WTC11 (cell line): Measurements from ENCODE around the gene AK5. TPM values are rescaled to one million over a fixed set of nuclear protein-coding genes. Genes with fewer than 3 reads are reported as not detected.

Experiments
- ATAC-seq: fragments of 200-7000 bp; cut with Tn5 transposase; 2 replicates; pipeline ENCODE4 v1.10.0; 2021; ENCODE audit warnings: mild to moderate bottlenecking, moderate library complexity
- CTCF ChIA-PET: fragments of 300-600 bp; sonication (Branson Sonifier 250); formaldehyde crosslinking; loops from one replicate; lab custom pipeline; 2021; ENCODE audit warnings: antibody characterized with exemption; lab: Charles Lee
- POLR2A ChIA-PET: fragments of 350-600 bp; sonication (Branson Sonifier 250); formaldehyde crosslinking; loops from one replicate; lab custom pipeline; 2021; ENCODE audit warnings: antibody characterized with exemption; lab: Charles Lee
- DNase-seq: peaks from one replicate; pipeline ENCODE4 v3.0.0; 2021; ENCODE audit warnings: low spot score
- H3K27ac Mint-ChIP-seq: 2 replicates; pipeline ENCODE4 v1.8.0; 2021; ENCODE audit warnings: mixed read lengths
- H3K27me3 Mint-ChIP-seq: 2 replicates; pipeline ENCODE4 v1.8.0; 2021; ENCODE audit warnings: low read depth, mild to moderate bottlenecking, moderate library complexity, mixed read lengths
- H3K36me3 Mint-ChIP-seq: 2 replicates; pipeline ENCODE4 v1.8.0; 2021; ENCODE audit warnings: mixed read lengths
- H3K4me1 Mint-ChIP-seq: 2 replicates; pipeline ENCODE4 v1.8.0; 2022; ENCODE audit warnings: mixed read lengths
- H3K4me3 Mint-ChIP-seq: 2 replicates; pipeline ENCODE4 v1.8.0; 2021; ENCODE audit warnings: mild to moderate bottlenecking, moderate library complexity, mixed read lengths
- H3K9me3 Mint-ChIP-seq: 2 replicates; pipeline ENCODE4 v1.8.0; 2021; ENCODE audit warnings: mixed read lengths
- ARID4B ChIP-seq: sonication (generic); formaldehyde crosslinking; IDR thresholded peaks from 2 replicates; pipeline ENCODE4 v1.8.0; 2023; ENCODE audit warnings: missing genetic modification reagents, mild to moderate bottlenecking, borderline replicate concordance
- FOXP1 ChIP-seq: sonication (generic); formaldehyde crosslinking; IDR thresholded peaks from 2 replicates; pipeline ENCODE4 v1.8.0; 2022; ENCODE audit warnings: missing genetic modification reagents, mild to moderate bottlenecking, moderate library complexity, borderline replicate concordance
- FOXP4 ChIP-seq: sonication (generic); formaldehyde crosslinking; IDR thresholded peaks from 2 replicates; pipeline ENCODE4 v1.8.0; 2022; ENCODE audit warnings: mild to moderate bottlenecking, missing genetic modification reagents
- GRHL2 ChIP-seq: fragments of 250-450 bp; sonication (Bioruptor Pico); IDR thresholded peaks from 2 replicates; pipeline ENCODE4 v1.8.0; 2022; ENCODE audit warnings: mild to moderate bottlenecking, moderate library complexity; ENCODE audit not compliant: insufficient replicate concordance, severe bottlenecking
- IRF1 ChIP-seq: sonication (generic); formaldehyde crosslinking; IDR thresholded peaks from 2 replicates; pipeline ENCODE4 v1.8.0; 2023; ENCODE audit warnings: missing genetic modification reagents
- IRF2 ChIP-seq: sonication (generic); formaldehyde crosslinking; IDR thresholded peaks from 2 replicates; pipeline ENCODE4 v1.8.0; 2022; ENCODE audit warnings: low read depth, missing genetic modification reagents, borderline replicate concordance
- JUN ChIP-seq: sonication (generic); formaldehyde crosslinking; IDR thresholded peaks from 2 replicates; pipeline ENCODE4 v1.8.0; 2023; ENCODE audit warnings: mild to moderate bottlenecking, missing genetic modification reagents
- NFYB ChIP-seq: sonication (generic); formaldehyde crosslinking; conservative IDR thresholded peaks from 2 replicates; pipeline ENCODE4 v1.8.0; 2022; ENCODE audit warnings: low read depth, missing genetic modification reagents
- NR2C2 ChIP-seq: sonication (generic); formaldehyde crosslinking; IDR thresholded peaks from 2 replicates; pipeline ENCODE4 v1.8.0; 2022; ENCODE audit warnings: mild to moderate bottlenecking, missing genetic modification reagents
- PRRX2 ChIP-seq: fragments of 250-450 bp; sonication (Bioruptor Pico); IDR thresholded peaks from 2 replicates; pipeline ENCODE4 v1.8.0; 2021; ENCODE audit warnings: mild to moderate bottlenecking
- RELA ChIP-seq: sonication (generic); formaldehyde crosslinking; IDR thresholded peaks from 2 replicates; pipeline ENCODE4 v1.8.1; 2022; ENCODE audit warnings: missing genetic modification reagents, mild to moderate bottlenecking, borderline replicate concordance
- ZNF281 ChIP-seq: sonication (generic); formaldehyde crosslinking; IDR thresholded peaks from 2 replicates; pipeline ENCODE4 v1.8.0; 2023; ENCODE audit warnings: mild to moderate bottlenecking, missing genetic modification reagents
- ZNF396 ChIP-seq: fragments of 250-450 bp; sonication (Bioruptor Pico); IDR thresholded peaks from 2 replicates; pipeline ENCODE4 v1.8.0; 2021; ENCODE audit warnings: mild to moderate bottlenecking, moderate library complexity, borderline replicate concordance
- ZNF416 ChIP-seq: fragments of 250-450 bp; sonication (Bioruptor Pico); IDR thresholded peaks from 2 replicates; pipeline ENCODE4 v1.9.0; 2021; ENCODE audit warnings: mild to moderate bottlenecking, inconsistent platforms
- ZNF425 ChIP-seq: fragments of 250-450 bp; sonication (Bioruptor Pico); conservative IDR thresholded peaks from 2 replicates; pipeline ENCODE4 v1.9.0; 2021; ENCODE audit warnings: mild to moderate bottlenecking
- ZNF671 ChIP-seq: fragments of 250-450 bp; sonication (Bioruptor Pico); IDR thresholded peaks from 2 replicates; pipeline ENCODE4 v1.8.0; 2021; ENCODE audit warnings: mild to moderate bottlenecking
- total RNA-seq: library from RNA; stranded (reverse); gene quantifications from 3 replicates; pipeline ENCODE4 v1.2.3, GENCODE V29; 2021
- TF ChIP-seq, protein P1 (sequence below): fragments of 250-450 bp; sonication (Bioruptor Pico); IDR thresholded peaks from 2 replicates; pipeline ENCODE4 v1.9.0; 2021; ENCODE audit warnings: mild to moderate bottlenecking

Gene AK5
- total RNA-seq, 1 experiment from 2014 or later, result 3.0 TPM

DNA sequence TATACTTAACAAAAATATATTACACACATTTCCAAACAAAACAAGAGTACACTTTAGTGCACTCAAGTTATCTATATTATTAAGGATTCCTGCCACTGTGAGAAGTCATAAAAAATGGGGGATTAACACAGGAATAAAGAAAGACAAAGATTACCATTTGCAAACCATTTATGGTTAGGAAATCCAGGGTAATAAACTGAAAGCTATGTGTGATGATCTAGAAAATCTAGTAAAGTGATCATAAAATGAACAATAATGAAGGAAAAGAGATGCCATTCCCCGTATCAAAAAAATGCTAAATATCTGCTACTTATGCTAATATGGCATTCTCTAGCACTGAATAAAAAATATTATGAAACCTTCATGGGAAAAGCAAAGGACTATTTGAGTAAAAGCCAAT is 101.4 kb downstream of the AK5 start:
- ATAC-seq (no peak), DNase-seq (no peak)
- Mint-ChIP-seq H3K27me3 (no peaks in the 10 kb centered on the region), H3K4me1 (peaks cover 24% of the 10 kb centered on the region), H3K4me3 (no peak overlapping the region), H3K9me3 (no peaks in the 10 kb centered on the region), H3K27ac (no peak overlapping the region), H3K36me3 (no peaks in the 10 kb centered on the region)
- ChIA-PET CTCF (no interaction called here), POLR2A (no interaction called here)
- TF ChIP-seq FOXP1 (CRISPR knock-in tag), result no peak
- TF ChIP-seq IRF1 (CRISPR knock-in tag), result no peak
- no peak for TF ChIP-seq ZNF425 (CRISPR knock-in tag)
- no peak for TF ChIP-seq ZNF416 (CRISPR knock-in tag)
- TF ChIP-seq ZNF671 (CRISPR knock-in tag), result no peak
- TF ChIP-seq ARID4B (CRISPR knock-in tag), result no peak
- no peak for TF ChIP-seq NR2C2 (CRISPR knock-in tag)
- TF ChIP-seq RELA (CRISPR knock-in tag), result no peak
- TF ChIP-seq ZNF396 (CRISPR knock-in tag), result no peak
- no peak for TF ChIP-seq IRF2
- no peak for TF ChIP-seq GRHL2 (CRISPR knock-in tag)
- TF ChIP-seq PRRX2 (CRISPR knock-in tag), result no peak
- TF ChIP-seq FOXP4 (CRISPR knock-in tag), result no peak
- no peak for TF ChIP-seq JUN (CRISPR knock-in tag)
- TF ChIP-seq, protein P1, sequence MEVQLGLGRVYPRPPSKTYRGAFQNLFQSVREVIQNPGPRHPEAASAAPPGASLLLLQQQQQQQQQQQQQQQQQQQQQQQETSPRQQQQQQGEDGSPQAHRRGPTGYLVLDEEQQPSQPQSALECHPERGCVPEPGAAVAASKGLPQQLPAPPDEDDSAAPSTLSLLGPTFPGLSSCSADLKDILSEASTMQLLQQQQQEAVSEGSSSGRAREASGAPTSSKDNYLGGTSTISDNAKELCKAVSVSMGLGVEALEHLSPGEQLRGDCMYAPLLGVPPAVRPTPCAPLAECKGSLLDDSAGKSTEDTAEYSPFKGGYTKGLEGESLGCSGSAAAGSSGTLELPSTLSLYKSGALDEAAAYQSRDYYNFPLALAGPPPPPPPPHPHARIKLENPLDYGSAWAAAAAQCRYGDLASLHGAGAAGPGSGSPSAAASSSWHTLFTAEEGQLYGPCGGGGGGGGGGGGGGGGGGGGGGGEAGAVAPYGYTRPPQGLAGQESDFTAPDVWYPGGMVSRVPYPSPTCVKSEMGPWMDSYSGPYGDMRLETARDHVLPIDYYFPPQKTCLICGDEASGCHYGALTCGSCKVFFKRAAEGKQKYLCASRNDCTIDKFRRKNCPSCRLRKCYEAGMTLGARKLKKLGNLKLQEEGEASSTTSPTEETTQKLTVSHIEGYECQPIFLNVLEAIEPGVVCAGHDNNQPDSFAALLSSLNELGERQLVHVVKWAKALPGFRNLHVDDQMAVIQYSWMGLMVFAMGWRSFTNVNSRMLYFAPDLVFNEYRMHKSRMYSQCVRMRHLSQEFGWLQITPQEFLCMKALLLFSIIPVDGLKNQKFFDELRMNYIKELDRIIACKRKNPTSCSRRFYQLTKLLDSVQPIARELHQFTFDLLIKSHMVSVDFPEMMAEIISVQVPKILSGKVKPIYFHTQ, result no peak
- TF ChIP-seq ZNF281 (CRISPR knock-in tag), result no peak
- no peak for TF ChIP-seq NFYB (CRISPR knock-in tag)
